Stimulated activated CD4-positive, alpha-beta T cell treated with anti-CD3 and anti-CD28 coated beads, Interleukin-1b, Interleukin-23, amount 100 ng/mL, for 4 hours (primary cell): ENCODE data around the gene YPEL5.
A peak's percentile ranks its signal among the peaks of the same experiment; 100 is the strongest.

Experiments used
- DNase-seq, 2 donors: peaks; one replicate each; pipeline ENCODE4 v3.0.0-alpha.2; 2020; ENCODE audit warnings: low read depth in 2 of 2

YPEL5 gene

DNA sequence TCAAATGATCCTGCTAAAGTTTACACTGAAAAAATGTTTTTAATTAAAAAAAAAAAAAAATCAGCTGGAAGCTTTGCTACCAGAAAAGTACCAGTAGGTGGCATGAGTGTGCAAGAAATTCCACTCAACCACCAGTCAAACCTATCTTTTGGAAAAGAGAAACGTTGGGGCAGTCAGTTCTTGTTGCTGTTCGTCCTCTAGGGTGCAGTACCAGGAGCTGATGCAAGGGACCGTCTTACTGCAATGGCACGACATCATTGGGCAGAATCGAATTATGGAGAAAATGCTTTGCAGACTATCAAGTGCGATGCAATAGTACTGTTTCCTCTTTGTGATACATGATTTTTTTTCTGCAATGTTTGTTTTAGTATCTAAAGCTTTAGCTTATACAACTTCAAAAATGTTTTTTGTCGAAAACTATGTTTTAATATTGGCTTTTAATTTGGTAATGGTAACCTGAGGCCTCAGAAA is 18.3 kb downstream of the YPEL5 start:
- peak in 1 of 2 donors; percentile 52 for DNase-seq

- DNase-seq, result no peak
Observed at GRCh38 chr2:30165617-30166016, 18.8 kb downstream of the YPEL5 start.

DNA sequence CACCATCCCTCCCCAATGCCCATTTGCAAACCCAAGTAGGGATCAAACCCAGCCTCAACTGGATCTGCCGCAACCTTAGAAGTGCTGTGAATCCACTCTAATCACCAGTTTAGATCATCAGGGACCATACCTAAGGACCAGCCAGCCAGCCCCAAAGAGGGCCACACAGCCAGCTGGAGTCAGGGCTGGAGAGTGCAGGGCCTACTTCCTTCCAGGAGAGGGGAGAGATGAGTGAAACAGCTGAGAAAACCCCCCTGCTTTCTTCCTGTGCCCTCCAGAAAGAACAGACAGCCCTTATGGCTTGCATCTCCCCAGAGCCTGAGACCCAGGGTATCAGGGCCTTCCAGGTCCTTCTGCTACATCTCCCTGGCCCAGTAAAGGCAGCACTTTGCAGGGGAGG is 25.8 kb downstream of the YPEL5 start:
- DNase-seq, result no peak

GRCh38 chr2:30177440-30177839 is 30.6 kb downstream of the YPEL5 start:
- no peak for DNase-seq

- no peak for DNase-seq
Observed at GRCh38 chr2:30177956-30178355, 31.1 kb downstream of the YPEL5 start.

DNA sequence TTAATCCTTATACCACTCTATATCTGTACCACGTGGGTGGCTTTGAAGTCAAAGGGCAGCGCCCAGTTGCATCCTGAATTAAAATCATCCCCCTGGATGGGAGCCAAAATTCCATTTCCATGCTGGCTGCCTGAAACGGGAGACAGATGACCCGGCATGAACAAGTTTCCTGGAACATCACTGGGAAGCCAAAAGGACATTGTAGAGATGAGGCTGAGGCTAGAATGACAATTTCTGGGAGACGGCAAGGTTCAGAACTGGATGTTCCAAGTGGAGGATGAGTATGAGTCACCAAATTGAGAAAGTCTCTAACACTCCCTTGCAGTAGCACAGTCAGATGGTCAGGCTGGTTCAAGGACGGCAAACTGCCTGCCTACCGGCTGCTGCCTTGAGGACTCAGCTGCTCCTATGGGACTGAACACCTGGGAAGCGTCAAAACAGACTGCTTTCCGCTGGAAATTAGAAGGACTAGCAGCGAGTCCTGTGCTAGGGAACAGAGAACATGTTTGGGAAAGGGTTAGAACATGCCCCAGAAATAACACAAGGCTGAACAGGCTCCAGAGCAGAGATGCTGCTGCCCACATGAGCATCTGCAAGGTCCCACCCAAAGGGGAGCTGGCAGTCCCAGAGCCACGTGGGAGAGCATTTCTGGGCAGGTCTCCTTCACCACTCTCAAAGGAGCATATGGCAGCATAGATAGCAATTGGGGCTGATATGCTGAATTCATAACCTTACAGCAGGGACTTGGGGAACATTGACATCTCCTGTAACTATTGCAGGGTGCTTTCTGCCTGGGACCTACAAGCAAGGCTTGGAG is 32.0 kb downstream of the YPEL5 start:
- no peak for DNase-seq

GRCh38 chr2:30179536-30179935 is 32.7 kb downstream of the YPEL5 start:
- no peak for DNase-seq

DNA sequence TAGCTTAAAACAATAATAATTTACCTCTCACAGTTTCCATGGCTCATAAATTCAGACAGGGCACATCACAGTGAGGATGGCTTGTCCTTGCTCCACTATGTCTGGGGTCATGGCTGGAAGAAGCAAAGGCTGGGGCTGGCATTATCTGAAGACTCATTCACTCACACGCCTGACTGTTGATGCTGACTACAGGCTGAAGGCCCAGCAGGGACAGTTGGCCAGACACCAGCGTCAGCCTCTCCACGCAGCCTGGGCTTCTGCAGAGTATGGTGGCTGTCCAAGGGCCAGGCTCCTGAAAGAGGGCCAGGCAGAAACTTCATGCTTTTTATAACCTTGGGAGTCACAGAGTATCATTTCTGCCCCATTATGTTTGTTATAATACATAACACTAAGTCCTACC is 33.4 kb downstream of the YPEL5 start:
- no peak for DNase-seq

- no peak for DNase-seq
Observed at GRCh38 chr2:30181176-30181575, 34.4 kb downstream of the YPEL5 start.

- no peak for DNase-seq
Observed at GRCh38 chr2:30184035-30184434, 37.2 kb downstream of the YPEL5 start.

DNA sequence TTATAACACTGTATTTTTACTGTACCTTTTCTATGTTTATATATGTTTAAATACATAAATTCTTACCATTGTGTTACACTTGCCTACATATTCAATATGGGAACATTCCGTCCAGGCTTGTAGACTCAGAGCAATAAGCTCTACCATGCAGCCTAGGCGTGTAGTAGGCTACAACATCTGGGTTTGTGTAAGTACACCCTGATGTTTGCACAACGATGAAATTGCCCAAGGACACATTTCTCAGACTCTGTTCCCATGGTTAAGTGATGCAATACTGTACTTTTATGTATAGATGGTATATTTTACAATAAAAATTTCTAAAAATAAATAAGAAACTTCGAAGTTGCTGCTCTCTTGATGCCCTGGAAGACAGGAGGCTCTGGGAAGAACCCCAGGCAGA is 38.4 kb downstream of the YPEL5 start:
- no peak for DNase-seq

GRCh38 chr2:30188292-30188691 is 41.5 kb downstream of the YPEL5 start:
- no peak for DNase-seq

GRCh38 chr2:30190637-30191036 is 43.8 kb downstream of the YPEL5 start:
- DNase-seq, result no peak

DNA sequence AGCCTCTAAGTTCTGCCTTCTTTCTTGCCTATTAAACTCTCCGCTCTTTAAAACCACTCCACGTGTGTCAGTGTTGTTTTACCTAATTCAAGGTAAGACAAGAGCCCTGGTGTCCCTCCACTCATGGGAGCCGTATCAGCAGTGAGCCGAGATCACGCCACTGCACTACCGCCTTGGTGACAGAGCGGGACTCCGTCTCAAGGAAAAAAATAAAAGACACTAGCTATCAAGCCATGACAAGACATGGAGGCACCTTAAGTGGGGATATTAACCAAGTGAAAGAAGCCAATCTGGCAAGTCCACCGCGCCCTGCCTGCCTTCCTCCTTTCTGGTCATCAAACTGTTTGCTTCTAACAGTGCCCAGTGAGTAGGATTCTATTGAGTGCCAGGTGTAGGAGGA is 44.3 kb downstream of the YPEL5 start:
- no peak for DNase-seq

GRCh38 chr2:30191819-30192271 is 45.0 kb downstream of the YPEL5 start:
- DNase-seq, result no peak

DNA sequence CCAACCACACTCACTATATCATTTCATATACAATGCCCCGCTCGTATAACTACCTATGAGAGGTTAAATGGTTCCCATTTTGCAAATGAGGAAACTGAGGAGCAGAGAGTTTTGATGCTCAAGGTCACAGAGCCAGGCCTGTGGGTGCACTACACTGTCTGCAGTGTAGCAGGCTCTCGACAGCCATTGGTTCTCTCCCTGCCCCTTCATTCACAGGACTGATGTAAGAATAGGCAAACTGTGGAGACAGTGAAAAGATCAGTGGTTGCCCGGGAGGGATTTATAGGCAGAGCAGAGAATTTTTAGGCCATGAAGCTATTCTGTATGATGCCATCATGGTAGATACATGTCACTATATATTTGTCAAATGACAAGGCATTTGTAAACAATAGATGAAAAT is 45.5 kb downstream of the YPEL5 start:
- no peak for DNase-seq

DNA sequence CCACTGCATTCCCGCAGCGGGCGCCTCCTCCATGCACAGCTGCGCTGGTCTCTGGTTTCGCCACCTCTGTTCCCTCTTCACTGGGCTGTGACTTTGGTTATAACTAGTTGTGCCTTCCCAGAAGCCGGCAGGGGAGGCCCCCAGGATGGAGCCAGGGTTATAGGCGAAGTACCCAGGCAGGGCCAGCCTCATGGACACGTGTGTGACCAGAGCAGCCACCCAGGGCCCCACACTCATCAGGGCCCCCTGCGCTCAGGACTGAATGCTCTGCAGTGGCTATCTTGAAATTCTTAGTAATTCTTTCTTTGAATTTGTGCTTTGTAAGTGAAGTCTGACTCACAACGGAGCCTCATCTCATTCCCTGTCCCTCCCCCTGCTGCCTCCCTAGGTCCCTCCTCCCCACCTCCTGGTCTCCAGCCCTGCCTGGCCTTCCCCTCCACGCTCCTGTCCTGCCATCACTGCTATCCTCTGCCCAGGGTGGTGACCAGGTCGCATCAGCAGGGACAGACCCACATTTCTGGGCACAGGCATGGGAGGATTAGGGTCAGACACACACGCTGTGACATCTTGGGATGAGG is 46.4 kb downstream of the YPEL5 start:
- DNase-seq, result no peak

DNA sequence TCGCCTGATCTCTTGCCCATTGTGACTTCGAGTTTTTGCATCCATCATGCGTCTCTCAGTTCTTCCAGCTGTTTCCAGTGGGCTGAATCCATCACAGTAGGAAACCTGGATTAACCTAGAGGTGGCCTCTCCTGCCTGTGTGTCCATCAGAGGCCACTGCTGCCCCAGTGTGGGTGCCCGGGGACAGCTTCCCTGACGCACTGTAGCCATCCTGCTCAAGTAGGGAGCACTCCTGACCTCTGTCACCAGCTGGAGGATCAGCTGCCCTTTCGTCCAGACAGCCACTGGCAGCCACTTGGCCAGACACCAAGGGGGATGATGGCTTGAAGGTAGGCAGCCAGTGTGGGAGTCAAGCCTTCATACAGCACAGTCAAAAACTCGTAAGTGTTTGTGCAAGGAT is 47.6 kb downstream of the YPEL5 start:
- DNase-seq, result no peak

DNA sequence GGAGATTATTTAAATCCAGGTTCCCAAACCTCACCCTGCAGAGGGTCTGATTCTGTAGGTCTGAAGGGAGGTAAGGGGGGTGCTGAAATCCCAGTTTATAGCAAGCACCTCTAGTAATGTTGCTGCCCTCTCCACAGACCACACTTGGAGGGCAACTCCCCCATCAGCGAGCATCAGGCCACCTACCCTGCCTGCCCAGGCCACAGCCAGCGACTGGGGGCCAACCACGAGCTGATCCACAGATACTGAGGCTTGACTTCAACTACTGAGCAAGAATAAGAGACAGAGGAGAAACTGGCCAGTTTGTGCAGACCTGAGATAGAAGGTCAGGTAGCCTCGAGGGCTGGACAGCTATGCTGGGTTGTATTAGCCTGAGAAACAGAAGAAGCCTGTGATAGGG is 48.2 kb downstream of the YPEL5 start:
- DNase-seq, result no peak

GRCh38 chr2:30197570-30198192 is 50.9 kb downstream of the YPEL5 start:
- no peak for DNase-seq

- no peak for DNase-seq
Observed at GRCh38 chr2:30201990-30202389, 55.2 kb downstream of the YPEL5 start.

DNA sequence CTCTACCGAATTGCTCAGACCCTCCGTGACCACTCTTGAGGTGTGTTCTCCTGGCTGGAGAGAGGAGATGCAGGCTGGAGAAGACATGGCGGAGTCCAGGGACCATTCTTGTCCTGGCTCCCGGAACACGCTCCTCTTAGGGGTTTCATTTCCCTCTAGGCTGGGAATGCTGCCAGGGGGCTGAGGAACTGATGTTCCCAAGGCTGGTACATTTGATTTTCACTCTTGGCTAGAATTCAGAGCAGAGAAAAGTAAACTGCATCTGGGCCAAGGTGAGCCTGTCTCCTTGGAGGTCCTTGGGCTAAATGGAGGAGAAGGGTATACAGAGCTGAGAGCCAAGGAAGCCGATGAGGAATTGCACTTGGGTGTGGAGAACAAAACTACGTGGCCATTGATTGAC is 56.3 kb downstream of the YPEL5 start:
- DNase-seq, result no peak

- no peak for DNase-seq
Observed at GRCh38 chr2:30204281-30204680, 57.5 kb downstream of the YPEL5 start.
